ENCODE results near the gene ATP8B1. TPM values are rescaled to one million over a fixed set of nuclear protein-coding genes. Genes with fewer than 3 reads are reported as not detected.

ATP8B1 gene
- total RNA-seq, 1 donor = 46.7 TPM

DNA sequence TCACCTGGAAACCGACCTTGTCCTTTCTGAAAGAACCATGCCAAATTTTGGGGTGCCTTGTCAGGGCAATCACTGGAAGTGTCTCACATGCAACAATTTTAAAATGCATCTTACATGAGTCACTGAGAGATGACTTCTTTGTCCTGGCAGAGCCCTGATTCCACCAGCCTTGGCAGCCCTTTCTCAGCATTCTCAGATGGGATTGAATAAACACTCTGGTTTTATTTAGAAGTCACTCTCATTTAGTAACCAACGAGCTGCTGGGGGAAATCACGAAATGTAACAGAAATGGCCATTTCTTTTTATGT lies 3.8 kb upstream of the ATP8B1 start:
- Histone ChIP-seq H3K36me3 (ENCODE audit: insufficient read depth, low read length) (no peaks in the 10 kb centered on the region), H3K27me3 (ENCODE audit: insufficient read depth, low read length) (no peaks in the 10 kb centered on the region), H3K9me3 (ENCODE audit: low read depth, low read length) (no peaks in the 10 kb centered on the region), H3K4me2 (ENCODE audit: insufficient read depth, low read length) (peak overlapping the region; percentile 71), H3K27ac (ENCODE audit: low read depth, low read length) (peak overlapping the region; percentile 95), H3K4me1 (ENCODE audit: insufficient read depth, low read length) (peaks cover 45% of the 10 kb centered on the region), H3K79me2 (ENCODE audit: insufficient read depth, low read length) (peaks cover 29% of the 10 kb centered on the region), H3K4me3 (ENCODE audit: insufficient read depth, low read length) (peak overlapping the region; percentile 11), H4K20me1 (ENCODE audit: insufficient read depth, low read length) (no peaks in the 10 kb centered on the region), H2AFZ (ENCODE audit: low read length) (no peak overlapping the region)
- peak; percentile 92 for DNase-seq (ENCODE audit: insufficient read length, low spot score, missing footprints)
- TF ChIP-seq, protein P1, sequence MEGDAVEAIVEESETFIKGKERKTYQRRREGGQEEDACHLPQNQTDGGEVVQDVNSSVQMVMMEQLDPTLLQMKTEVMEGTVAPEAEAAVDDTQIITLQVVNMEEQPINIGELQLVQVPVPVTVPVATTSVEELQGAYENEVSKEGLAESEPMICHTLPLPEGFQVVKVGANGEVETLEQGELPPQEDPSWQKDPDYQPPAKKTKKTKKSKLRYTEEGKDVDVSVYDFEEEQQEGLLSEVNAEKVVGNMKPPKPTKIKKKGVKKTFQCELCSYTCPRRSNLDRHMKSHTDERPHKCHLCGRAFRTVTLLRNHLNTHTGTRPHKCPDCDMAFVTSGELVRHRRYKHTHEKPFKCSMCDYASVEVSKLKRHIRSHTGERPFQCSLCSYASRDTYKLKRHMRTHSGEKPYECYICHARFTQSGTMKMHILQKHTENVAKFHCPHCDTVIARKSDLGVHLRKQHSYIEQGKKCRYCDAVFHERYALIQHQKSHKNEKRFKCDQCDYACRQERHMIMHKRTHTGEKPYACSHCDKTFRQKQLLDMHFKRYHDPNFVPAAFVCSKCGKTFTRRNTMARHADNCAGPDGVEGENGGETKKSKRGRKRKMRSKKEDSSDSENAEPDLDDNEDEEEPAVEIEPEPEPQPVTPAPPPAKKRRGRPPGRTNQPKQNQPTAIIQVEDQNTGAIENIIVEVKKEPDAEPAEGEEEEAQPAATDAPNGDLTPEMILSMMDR (IDR thresholded peaks at IDR 0.05; ENCODE audit: extremely low read depth, low read depth, low read length) = no peak

DNA sequence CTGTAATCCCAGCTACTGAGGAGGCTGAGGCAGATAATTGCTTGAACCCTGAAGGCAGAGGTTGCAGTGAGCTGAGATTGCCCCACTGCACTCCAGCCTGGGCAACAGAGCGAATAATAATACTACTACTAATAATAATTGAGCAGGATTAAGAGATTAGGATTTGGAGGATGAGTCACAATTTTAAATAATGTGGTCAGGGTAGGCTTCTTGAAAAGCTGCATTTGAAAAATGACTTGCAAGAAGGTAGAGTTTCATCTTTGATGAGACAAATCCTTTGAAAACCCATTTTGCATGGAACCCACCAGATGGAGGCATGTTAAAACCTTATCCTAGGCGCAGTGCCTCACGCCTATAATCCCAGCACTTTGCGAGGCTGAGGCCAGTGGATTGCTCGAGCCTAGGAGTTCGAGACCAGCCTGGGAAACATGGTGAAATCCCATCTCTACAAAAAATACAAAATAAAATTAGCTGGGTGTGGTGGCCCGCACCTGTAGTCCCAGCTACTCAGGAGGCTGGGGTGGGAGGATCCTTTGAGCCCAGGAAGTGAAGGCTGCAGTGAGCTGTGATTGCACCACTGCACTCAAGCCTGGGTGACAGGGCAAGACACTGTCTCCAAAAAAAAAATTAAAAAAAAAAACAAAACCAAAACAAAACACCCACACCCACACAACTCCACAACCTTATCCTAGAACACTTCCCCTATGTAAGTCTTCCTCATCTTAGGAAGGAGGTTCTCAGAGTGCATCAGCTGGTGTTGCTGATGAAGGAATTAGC lies 3.3 kb upstream of the ATP8B1 start:
- no peak overlapping the region for H2AFZ ChIP-seq (ENCODE audit: low read length)
- no peaks in the 10 kb centered on the region for H3K36me3 ChIP-seq (ENCODE audit: insufficient read depth, low read length)
- H3K27ac ChIP-seq (ENCODE audit: low read depth, low read length) = peak overlapping the region; percentile 95
- peaks cover 44% of the 10 kb centered on the region for H3K4me1 ChIP-seq (ENCODE audit: insufficient read depth, low read length)
- peaks cover 5% of the 10 kb centered on the region for H4K20me1 ChIP-seq (ENCODE audit: insufficient read depth, low read length)
- TF ChIP-seq, protein P1 (IDR thresholded peaks at IDR 0.05; ENCODE audit: extremely low read depth, low read depth, low read length) = no peak
- peak overlapping the region; percentile 71 for H3K4me2 ChIP-seq (ENCODE audit: insufficient read depth, low read length)
- H3K27me3 ChIP-seq (ENCODE audit: insufficient read depth, low read length) = no peaks in the 10 kb centered on the region
- H3K4me3 ChIP-seq (ENCODE audit: insufficient read depth, low read length) = peak overlapping the region; percentile 11
- DNase-seq (ENCODE audit: insufficient read length, low spot score, missing footprints) = no peak
- H3K9me3 ChIP-seq (ENCODE audit: low read depth, low read length) = no peaks in the 10 kb centered on the region
- peaks cover 34% of the 10 kb centered on the region for H3K79me2 ChIP-seq (ENCODE audit: insufficient read depth, low read length)

DNA sequence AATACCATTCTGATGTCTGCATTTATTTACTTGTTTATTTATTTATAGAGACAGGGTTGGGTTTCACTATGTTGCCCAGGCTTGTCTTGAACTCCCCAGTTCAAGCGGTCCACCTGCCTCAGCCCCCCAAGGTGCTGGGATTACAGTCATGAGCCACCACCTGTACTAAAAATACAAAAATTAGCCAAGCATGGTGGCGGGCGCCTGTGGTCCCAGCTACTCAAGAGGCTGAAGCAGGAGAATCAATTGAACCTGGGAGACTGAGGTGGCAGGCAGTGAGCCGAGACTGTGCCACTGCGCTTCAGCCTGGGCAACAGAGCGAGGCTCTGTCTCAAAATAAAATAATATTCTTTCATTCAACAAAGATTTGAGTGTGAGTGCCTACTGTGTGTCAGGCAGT lies 2.0 kb upstream of the ATP8B1 start:
- no peak for DNase-seq (ENCODE audit: insufficient read length, low spot score, missing footprints)

DNA sequence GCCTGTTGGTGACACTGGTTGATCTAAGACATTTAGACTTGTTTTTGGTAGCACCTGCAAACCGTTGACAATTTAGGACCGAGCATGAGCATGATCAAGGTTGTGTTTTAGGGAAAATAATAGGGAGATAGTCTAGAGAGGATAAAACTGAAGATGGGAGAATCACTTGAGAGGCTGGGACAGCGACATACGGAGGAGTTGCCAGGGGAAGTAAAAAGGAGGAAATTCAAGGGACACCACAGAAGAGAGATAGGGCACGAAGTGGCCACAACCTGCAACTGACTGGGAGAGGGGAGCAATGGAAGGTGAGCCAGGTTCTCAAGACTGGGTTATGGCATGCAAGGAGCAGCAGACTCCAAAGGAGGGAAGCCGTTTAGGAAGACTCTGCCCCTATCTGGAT lies 1.4 kb upstream of the ATP8B1 start:
- Histone ChIP-seq H4K20me1 (ENCODE audit: insufficient read depth, low read length) (peaks cover 19% of the 10 kb centered on the region), H3K4me1 (ENCODE audit: insufficient read depth, low read length) (peaks cover 50% of the 10 kb centered on the region), H3K4me2 (ENCODE audit: insufficient read depth, low read length) (peak overlapping the region; percentile 70), H3K4me3 (ENCODE audit: insufficient read depth, low read length) (no peak overlapping the region), H3K79me2 (ENCODE audit: insufficient read depth, low read length) (peaks cover 52% of the 10 kb centered on the region), H3K9me3 (ENCODE audit: low read depth, low read length) (no peaks in the 10 kb centered on the region), H3K27me3 (ENCODE audit: insufficient read depth, low read length) (no peaks in the 10 kb centered on the region), H3K27ac (ENCODE audit: low read depth, low read length) (no peak overlapping the region), H3K36me3 (ENCODE audit: insufficient read depth, low read length) (peaks cover 3% of the 10 kb centered on the region), H2AFZ (ENCODE audit: low read length) (no peak overlapping the region)
- TF ChIP-seq, protein P1 (IDR thresholded peaks at IDR 0.05; ENCODE audit: extremely low read depth, low read depth, low read length) = no peak
- no peak for DNase-seq (ENCODE audit: insufficient read length, low spot score, missing footprints)

More for the DNA sequence above, 2.0 kb upstream of the ATP8B1 start:
- no peaks in the 10 kb centered on the region for H3K27me3 ChIP-seq (ENCODE audit: insufficient read depth, low read length)
- H3K79me2 ChIP-seq (ENCODE audit: insufficient read depth, low read length) = peaks cover 47% of the 10 kb centered on the region
- H3K27ac ChIP-seq (ENCODE audit: low read depth, low read length) = no peak overlapping the region
- TF ChIP-seq, protein P1 (IDR thresholded peaks at IDR 0.05; ENCODE audit: extremely low read depth, low read depth, low read length) = no peak
- peaks cover 3% of the 10 kb centered on the region for H3K36me3 ChIP-seq (ENCODE audit: insufficient read depth, low read length)
- H2AFZ ChIP-seq (ENCODE audit: low read length) = no peak overlapping the region
- no peaks in the 10 kb centered on the region for H3K9me3 ChIP-seq (ENCODE audit: low read depth, low read length)
- peaks cover 16% of the 10 kb centered on the region for H4K20me1 ChIP-seq (ENCODE audit: insufficient read depth, low read length)
- no peak overlapping the region for H3K4me2 ChIP-seq (ENCODE audit: insufficient read depth, low read length)
- no peak overlapping the region for H3K4me3 ChIP-seq (ENCODE audit: insufficient read depth, low read length)
- H3K4me1 ChIP-seq (ENCODE audit: insufficient read depth, low read length) = peaks cover 51% of the 10 kb centered on the region
